K562 (cell line): ENCODE results near the gene KLHL8. TPM values are rescaled to one million over a fixed set of nuclear protein-coding genes. Genes with fewer than 3 reads are reported as not detected.

ENCODE experiments used
- ATF1 ChIP-seq, 2 experiments: fragments of 450-650 bp in 1 of 2; IDR thresholded peaks; 2 replicates each; pipeline ENCODE4 v1.6.1; 2016; ENCODE audit warnings: missing compliant biosample characterization in 1 of 2, missing genetic modification characterization in 1 of 2
- C11orf30 ChIP-seq: fragments of 450-650 bp; IDR thresholded peaks from 2 replicates; pipeline ENCODE4 v1.6.1; 2016; ENCODE audit warnings: low read depth, mild to moderate bottlenecking
- CC2D1A ChIP-seq: fragments of 450-650 bp; IDR thresholded peaks from 2 replicates; pipeline ENCODE4 v1.6.1; 2017; ENCODE audit warnings: mild to moderate bottlenecking
- ESRRA ChIP-seq: fragments of 450-650 bp; IDR thresholded peaks from 2 replicates; pipeline ENCODE4 v1.6.1; 2014; ENCODE audit warnings: low read depth, mild to moderate bottlenecking, moderate library complexity, borderline replicate concordance
- HMBOX1 ChIP-seq: sonication (generic); IDR thresholded peaks from 2 replicates; pipeline ENCODE4 v1.6.1; 2016
- KAT2B ChIP-seq: IDR thresholded peaks from one replicate; pipeline ENCODE4 v1.6.1; 2012; ENCODE audit warnings: low read depth, mild to moderate bottlenecking, control low read depth, inconsistent platforms, low read length, moderate library complexity
- NR2F6 ChIP-seq: fragments of 450-650 bp; formaldehyde crosslinking; IDR thresholded peaks from 2 replicates; pipeline ENCODE4 v1.4.0; 2020; ENCODE audit warnings: mild to moderate bottlenecking
- POLR2G ChIP-seq: fragments of 200-400 bp; formaldehyde crosslinking; IDR thresholded peaks from 2 replicates; pipeline ENCODE4 v1.6.1; 2017; ENCODE audit warnings: low read depth, mild to moderate bottlenecking, antibody characterized with exemption, low read length, moderate library complexity
- USF2 ChIP-seq: sonication (generic); formaldehyde crosslinking; IDR thresholded peaks from 2 replicates; pipeline ENCODE4 v1.5.0; 2020; ENCODE audit warnings: missing genetic modification reagents
- WHSC1 ChIP-seq: IDR thresholded peaks from one replicate; pipeline ENCODE4 v1.6.1; 2012; ENCODE audit warnings: low read length, control low read depth, inconsistent platforms
- ZNF121 ChIP-seq: sonication (generic); formaldehyde crosslinking; conservative IDR thresholded peaks from 2 replicates; pipeline ENCODE4 v1.8.0; 2022; ENCODE audit warnings: missing genetic modification reagents
- ZNF589 ChIP-seq: fragments of 200-800 bp; sonication (Bioruptor generic); IDR thresholded peaks from 2 replicates; pipeline ENCODE4 v1.6.1; 2016; ENCODE audit warnings: low read depth, missing genetic modification characterization, missing compliant biosample characterization
- polyA plus RNA-seq, 8 experiments: library from polyadenylated mRNA; depleted of rRNA in 4 of 8; stranded (reverse) in 5 of 8; unstranded in 3 of 8; fragments of >200 nt; fragmentation: Nextera tagmentation in 2 of 8; fragmentation: Illumina TruSeq in 1 of 8; extraction: Ambion mirVana in 2 of 8; extraction: Trizol in 1 of 8; gene quantifications; 2 replicates each; pipeline versions ENCODE4 v1.2.1 to v1.2.3, GENCODE V29; 2011 to 2014; ENCODE audit warnings: inconsistent platforms in 1 of 8, missing spikeins in 1 of 8
- total RNA-seq, 7 experiments: library from RNA; depleted of rRNA in 6 of 7; stranded (reverse); fragments of >200 nt in 6 of 7; fragmentation: Illumina TruSeq in 2 of 7; extraction: Trizol in 2 of 7; gene quantifications; 2 replicates each; pipeline versions ENCODE4 v1.2.1 to v1.2.3, GENCODE V29; 2011 to 2021; ENCODE audit warnings: low replicate concordance in 1 of 7

KLHL8 gene
- total and polyA plus RNA-seq, 9 of the 15 experiments (the other 6 are each of a cell fraction or from before 2014, with no cell fraction given): 8.7 to 25.3 (median 15.7) TPM

- no peak for TF ChIP-seq ZNF589
- no peak for TF ChIP-seq ATF1 (CRISPR knock-in tag; IDR thresholded peaks at IDR 0.05)
- no peak for TF ChIP-seq ATF1 (tag; IDR thresholded peaks at IDR 0.05)
- TF ChIP-seq HMBOX1: peak; percentile 66
- TF ChIP-seq WHSC1: no peak
- peak; percentile 35; the same call in 1 of the 2 replicates for TF ChIP-seq CC2D1A
- no peak for TF ChIP-seq ZNF121
- TF ChIP-seq USF2: no peak
- TF ChIP-seq NR2F6: no peak
- TF ChIP-seq POLR2G: no peak
- no peak for TF ChIP-seq KAT2B
- no peak for TF ChIP-seq C11orf30
- 0 out of 2 replicates have a peak, but pooled peaks have one; percentile 38 for TF ChIP-seq ESRRA
Observed at GRCh38 chr4:87211249-87211952, 9.0 kb downstream of the KLHL8 start (continued).
